Osteocyte (in vitro differentiated cells): Measurements from ENCODE around the gene EDIL3. TPM values are rescaled to one million over a fixed set of nuclear protein-coding genes. Genes with fewer than 3 reads are reported as not detected.

Experiments used
- DNase-seq: peaks from one replicate; pipeline ENCODE4 v3.0.0; 2021; ENCODE audit warnings: mixed read lengths; ENCODE audit not compliant: unreplicated experiment; ENCODE audit errors: extremely low spot score
- H3K27ac Mint-ChIP-seq: one replicate; pipeline ENCODE4 v1.8.0; 2021; ENCODE audit warnings: mild to moderate bottlenecking, mixed read lengths; ENCODE audit not compliant: unreplicated experiment
- H3K27me3 Mint-ChIP-seq: one replicate; pipeline ENCODE4 v1.8.0; 2021; ENCODE audit warnings: mixed read lengths; ENCODE audit not compliant: unreplicated experiment
- H3K36me3 Mint-ChIP-seq: one replicate; pipeline ENCODE4 v1.8.0; 2021; ENCODE audit warnings: mixed read lengths; ENCODE audit not compliant: unreplicated experiment
- H3K4me1 Mint-ChIP-seq: one replicate; pipeline ENCODE4 v1.8.0; 2021; ENCODE audit warnings: mixed read lengths; ENCODE audit not compliant: unreplicated experiment
- H3K4me3 Mint-ChIP-seq: one replicate; pipeline ENCODE4 v1.8.0; 2021; ENCODE audit warnings: mild to moderate bottlenecking, moderate library complexity, mixed read lengths; ENCODE audit not compliant: unreplicated experiment
- H3K9me3 Mint-ChIP-seq: one replicate; pipeline ENCODE4 v1.8.0; 2021; ENCODE audit warnings: mixed read lengths; ENCODE audit not compliant: unreplicated experiment
- total RNA-seq: library from RNA; stranded (reverse); gene quantifications from 2 replicates; pipeline ENCODE4 v1.2.1, GENCODE V29; 2021
- TF ChIP-seq, protein P1 (sequence below): fragments of 200-600 bp; sonication (generic); IDR thresholded peaks from 2 replicates; pipeline ENCODE4 v1.5.0; 2021; ENCODE audit warnings: antibody characterized with exemption, mild to moderate bottlenecking, moderate library complexity

Gene EDIL3
- total RNA-seq, 1 donor from 2014 or later = 470 TPM

DNA sequence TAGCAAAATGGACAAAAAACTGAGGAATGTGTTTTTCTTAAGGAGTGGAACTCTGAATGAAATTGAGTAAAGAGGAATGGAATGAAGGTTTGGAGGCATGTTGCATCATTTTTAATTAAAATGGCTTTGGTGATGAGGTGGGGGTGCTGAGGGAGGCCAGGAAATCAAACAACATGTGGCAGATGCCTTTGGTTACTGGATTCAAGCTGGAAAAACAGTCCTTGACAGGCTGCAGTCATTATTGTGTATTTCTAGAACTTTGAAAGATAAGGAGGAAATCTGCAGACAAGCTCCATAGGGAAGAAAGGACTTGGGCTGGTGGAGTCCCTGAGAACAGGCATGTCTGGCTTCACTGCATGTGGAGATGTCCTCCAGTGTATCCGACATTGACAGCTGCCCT is 460.5 kb downstream of the EDIL3 start:
- H3K9me3 Mint-ChIP-seq = peaks cover 3% of the 10 kb centered on the region
- no peak for DNase-seq
- no peaks in the 10 kb centered on the region for H3K27me3 Mint-ChIP-seq
- H3K4me3 Mint-ChIP-seq = no peak overlapping the region
- H3K4me1 Mint-ChIP-seq = peaks cover 81% of the 10 kb centered on the region
- TF ChIP-seq, protein P1, sequence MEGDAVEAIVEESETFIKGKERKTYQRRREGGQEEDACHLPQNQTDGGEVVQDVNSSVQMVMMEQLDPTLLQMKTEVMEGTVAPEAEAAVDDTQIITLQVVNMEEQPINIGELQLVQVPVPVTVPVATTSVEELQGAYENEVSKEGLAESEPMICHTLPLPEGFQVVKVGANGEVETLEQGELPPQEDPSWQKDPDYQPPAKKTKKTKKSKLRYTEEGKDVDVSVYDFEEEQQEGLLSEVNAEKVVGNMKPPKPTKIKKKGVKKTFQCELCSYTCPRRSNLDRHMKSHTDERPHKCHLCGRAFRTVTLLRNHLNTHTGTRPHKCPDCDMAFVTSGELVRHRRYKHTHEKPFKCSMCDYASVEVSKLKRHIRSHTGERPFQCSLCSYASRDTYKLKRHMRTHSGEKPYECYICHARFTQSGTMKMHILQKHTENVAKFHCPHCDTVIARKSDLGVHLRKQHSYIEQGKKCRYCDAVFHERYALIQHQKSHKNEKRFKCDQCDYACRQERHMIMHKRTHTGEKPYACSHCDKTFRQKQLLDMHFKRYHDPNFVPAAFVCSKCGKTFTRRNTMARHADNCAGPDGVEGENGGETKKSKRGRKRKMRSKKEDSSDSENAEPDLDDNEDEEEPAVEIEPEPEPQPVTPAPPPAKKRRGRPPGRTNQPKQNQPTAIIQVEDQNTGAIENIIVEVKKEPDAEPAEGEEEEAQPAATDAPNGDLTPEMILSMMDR = no peak
- H3K36me3 Mint-ChIP-seq = no peaks in the 10 kb centered on the region
- H3K27ac Mint-ChIP-seq = peak overlapping the region; percentile 89

DNA sequence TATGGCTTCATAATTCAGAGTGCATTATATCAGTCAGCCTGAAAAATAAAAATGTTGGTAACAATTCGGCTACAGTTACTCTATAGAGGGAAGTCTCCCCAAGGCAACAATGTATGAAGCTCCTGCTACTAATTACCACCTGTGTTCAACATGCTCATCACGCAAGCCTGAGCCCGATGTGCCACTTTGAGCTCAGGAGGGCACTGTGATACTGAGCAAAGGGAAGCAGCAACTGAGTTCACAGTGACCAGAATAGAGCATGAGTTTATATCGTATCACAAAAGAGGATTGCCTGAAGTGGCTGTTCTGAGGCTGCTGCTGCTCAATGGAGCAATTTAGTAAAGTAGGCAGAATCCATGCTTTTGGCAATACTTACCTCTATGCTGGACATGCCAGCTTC is 462.0 kb downstream of the EDIL3 start:
- TF ChIP-seq, protein P1 = no peak

DNA sequence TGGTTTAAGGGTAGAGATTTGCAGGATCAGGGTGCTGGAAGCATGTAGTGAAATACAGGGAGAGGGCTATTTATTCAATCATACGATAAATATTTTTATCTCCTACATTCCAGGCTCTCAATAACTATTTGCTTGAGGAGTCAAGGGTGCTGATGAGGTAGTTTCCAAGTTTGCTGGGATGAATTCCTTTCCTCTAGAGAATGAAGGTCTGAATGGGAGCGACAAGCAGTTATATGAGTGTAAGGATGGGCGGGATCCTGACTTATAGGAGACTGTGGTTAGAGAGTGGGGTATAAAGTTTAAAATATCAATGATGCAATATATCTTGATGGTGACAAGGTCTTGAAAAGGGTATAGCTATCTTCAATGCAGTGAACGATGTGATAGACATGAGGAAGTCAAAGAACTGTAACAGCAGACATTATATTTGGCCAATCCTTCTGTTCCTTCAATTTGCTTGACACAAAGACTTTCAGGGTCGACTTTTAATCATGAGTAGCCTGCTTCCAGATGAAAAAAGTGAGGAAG is 462.9 kb downstream of the EDIL3 start:
- TF ChIP-seq, protein P1 = no peak
- no peaks in the 10 kb centered on the region for H3K9me3 Mint-ChIP-seq
- no peak overlapping the region for H3K4me3 Mint-ChIP-seq
- H3K36me3 Mint-ChIP-seq = no peaks in the 10 kb centered on the region
- H3K27me3 Mint-ChIP-seq = no peaks in the 10 kb centered on the region
- DNase-seq = no peak
- H3K4me1 Mint-ChIP-seq = peaks cover 81% of the 10 kb centered on the region
- peak overlapping the region; percentile 78 for H3K27ac Mint-ChIP-seq

More for the DNA sequence above, 462.0 kb downstream of the EDIL3 start:
- H3K27me3 Mint-ChIP-seq = no peaks in the 10 kb centered on the region
- H3K27ac Mint-ChIP-seq = peak overlapping the region; percentile 89
- no peaks in the 10 kb centered on the region for H3K36me3 Mint-ChIP-seq
- H3K9me3 Mint-ChIP-seq = peaks cover 3% of the 10 kb centered on the region
- H3K4me1 Mint-ChIP-seq = peaks cover 83% of the 10 kb centered on the region
- no peak overlapping the region for H3K4me3 Mint-ChIP-seq
- DNase-seq = no peak

DNA sequence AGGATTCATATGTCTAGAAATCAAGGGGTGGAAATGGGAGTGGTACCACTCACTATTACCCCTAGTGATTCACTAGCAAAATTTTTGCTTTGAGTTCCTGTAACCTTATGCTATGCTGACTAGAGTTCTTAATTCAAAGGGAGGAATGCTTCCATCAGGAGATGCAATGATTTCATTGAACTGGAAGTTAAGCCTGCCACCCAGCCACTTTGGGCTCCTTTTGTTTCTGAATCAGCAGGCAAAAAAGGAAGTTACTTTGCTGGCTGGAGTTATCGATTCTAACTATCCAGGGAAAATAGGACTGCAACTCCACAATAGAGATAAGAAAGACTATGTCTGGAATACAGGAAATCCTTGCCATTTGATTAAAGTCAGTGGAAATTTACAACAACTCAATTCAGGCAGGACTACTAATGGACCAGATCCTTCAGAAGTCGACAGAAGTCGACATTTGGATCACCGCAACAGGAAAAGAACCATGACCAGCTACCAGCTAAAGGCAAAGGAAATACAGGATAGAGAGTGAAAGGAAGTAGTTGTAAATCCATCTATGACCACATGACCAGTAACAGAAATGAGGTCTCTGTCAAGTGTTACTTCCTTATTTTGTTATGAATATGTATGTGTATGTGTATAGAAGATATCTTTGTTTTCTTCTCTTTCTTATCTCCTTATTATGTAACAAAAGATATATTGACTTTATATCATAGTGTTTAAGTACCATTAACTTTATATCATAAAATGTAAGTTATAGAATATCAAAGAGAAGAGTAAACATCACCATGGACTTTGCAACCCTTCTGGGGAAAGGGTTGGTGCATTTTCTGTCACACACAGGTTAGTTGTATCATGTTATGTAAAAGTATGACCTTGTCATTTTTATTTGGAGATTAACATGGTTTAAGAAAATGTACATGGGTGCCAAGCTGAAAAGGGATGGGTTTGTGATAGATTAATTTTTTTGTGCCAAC is 465.3 kb downstream of the EDIL3 start:
- Mint-ChIP-seq H3K4me3 (no peak overlapping the region), H3K27ac (peak overlapping the region; percentile 42), H3K9me3 (no peaks in the 10 kb centered on the region), H3K27me3 (no peaks in the 10 kb centered on the region), H3K4me1 (peaks cover 81% of the 10 kb centered on the region), H3K36me3 (no peaks in the 10 kb centered on the region)
- DNase-seq = no peak
- TF ChIP-seq, protein P1 = no peak

DNA sequence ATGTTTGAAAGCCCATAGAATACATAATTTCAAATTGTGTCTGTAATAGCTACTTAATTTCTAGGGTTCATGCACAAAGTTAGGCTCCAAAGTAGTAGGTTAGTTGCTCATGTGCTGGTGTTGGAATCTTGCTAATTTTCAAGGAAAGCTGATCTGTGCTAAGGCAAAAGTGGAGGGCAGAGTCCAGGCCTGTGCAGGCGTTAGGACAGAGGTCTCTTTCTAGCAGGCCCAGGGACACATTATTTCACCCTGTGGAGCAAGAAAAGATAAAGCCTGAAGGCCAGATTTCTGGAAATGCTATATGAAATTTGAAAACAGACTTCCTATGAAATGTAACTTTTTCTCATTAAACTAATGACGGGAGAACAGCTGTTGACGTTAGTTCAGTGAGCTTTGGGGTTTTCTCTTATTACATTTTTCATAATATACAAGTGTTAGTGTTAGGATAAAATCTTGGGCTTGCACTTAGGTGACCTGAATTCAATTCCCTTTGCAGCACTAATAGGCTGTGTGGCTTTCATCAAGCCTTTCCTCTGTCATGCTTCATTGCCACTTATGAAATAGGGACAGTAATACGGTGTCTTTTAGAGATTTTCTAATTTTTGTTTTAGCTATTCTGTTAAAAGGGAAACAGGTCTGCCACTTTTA is 467.3 kb downstream of the EDIL3 start:
- Mint-ChIP-seq H3K27ac (no peak overlapping the region), H3K4me1 (peaks cover 71% of the 10 kb centered on the region)

More for the DNA sequence above, 467.3 kb downstream of the EDIL3 start:
- DNase-seq = no peak
- Mint-ChIP-seq H3K36me3 (no peaks in the 10 kb centered on the region), H3K9me3 (no peaks in the 10 kb centered on the region), H3K4me3 (no peak overlapping the region), H3K27me3 (no peaks in the 10 kb centered on the region)
- TF ChIP-seq, protein P1 = no peak
